ENCODE results near the gene TOGARAM2.

DNA sequence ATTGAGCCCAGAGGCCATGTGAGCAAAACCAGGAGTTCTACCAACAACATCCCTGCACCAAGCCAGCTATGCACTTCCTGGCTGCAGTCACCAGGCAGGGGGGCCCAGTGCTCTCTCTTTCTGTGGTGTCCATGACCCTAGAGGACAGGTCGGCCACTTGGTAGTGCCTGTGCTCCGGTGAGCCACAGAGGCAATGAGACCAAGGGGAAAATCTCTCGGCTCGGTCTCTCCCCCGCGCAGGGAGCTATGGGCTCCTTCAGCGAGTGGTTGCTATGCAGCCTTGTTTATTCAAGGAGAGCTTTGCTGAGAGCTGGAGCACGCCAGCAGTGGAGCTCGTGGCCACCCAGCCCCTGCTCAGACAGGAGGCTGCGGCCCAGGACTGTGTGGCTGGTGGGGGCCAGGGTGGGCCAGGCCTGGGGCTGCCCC lies at the start of gene TOGARAM2:
- TF ChIP-seq, protein P1, sequence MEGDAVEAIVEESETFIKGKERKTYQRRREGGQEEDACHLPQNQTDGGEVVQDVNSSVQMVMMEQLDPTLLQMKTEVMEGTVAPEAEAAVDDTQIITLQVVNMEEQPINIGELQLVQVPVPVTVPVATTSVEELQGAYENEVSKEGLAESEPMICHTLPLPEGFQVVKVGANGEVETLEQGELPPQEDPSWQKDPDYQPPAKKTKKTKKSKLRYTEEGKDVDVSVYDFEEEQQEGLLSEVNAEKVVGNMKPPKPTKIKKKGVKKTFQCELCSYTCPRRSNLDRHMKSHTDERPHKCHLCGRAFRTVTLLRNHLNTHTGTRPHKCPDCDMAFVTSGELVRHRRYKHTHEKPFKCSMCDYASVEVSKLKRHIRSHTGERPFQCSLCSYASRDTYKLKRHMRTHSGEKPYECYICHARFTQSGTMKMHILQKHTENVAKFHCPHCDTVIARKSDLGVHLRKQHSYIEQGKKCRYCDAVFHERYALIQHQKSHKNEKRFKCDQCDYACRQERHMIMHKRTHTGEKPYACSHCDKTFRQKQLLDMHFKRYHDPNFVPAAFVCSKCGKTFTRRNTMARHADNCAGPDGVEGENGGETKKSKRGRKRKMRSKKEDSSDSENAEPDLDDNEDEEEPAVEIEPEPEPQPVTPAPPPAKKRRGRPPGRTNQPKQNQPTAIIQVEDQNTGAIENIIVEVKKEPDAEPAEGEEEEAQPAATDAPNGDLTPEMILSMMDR (conservative IDR thresholded peaks at IDR 0.05; ENCODE audit: low read depth in 2 of 2), result no peak
- TF ChIP-seq POLR2AphosphoS5 (IDR thresholded peaks at IDR 0.05; ENCODE audit: low read depth), result no peak
- TF ChIP-seq JUNB (IDR thresholded peaks at IDR 0.05; ENCODE audit: unreplicated experiment), result no peak
- TF ChIP-seq EZH2 (IDR thresholded peaks at IDR 0.05; ENCODE audit: low read depth, unreplicated experiment), result no peak
- TF ChIP-seq, protein P2, sequence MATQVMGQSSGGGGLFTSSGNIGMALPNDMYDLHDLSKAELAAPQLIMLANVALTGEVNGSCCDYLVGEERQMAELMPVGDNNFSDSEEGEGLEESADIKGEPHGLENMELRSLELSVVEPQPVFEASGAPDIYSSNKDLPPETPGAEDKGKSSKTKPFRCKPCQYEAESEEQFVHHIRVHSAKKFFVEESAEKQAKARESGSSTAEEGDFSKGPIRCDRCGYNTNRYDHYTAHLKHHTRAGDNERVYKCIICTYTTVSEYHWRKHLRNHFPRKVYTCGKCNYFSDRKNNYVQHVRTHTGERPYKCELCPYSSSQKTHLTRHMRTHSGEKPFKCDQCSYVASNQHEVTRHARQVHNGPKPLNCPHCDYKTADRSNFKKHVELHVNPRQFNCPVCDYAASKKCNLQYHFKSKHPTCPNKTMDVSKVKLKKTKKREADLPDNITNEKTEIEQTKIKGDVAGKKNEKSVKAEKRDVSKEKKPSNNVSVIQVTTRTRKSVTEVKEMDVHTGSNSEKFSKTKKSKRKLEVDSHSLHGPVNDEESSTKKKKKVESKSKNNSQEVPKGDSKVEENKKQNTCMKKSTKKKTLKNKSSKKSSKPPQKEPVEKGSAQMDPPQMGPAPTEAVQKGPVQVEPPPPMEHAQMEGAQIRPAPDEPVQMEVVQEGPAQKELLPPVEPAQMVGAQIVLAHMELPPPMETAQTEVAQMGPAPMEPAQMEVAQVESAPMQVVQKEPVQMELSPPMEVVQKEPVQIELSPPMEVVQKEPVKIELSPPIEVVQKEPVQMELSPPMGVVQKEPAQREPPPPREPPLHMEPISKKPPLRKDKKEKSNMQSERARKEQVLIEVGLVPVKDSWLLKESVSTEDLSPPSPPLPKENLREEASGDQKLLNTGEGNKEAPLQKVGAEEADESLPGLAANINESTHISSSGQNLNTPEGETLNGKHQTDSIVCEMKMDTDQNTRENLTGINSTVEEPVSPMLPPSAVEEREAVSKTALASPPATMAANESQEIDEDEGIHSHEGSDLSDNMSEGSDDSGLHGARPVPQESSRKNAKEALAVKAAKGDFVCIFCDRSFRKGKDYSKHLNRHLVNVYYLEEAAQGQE (IDR thresholded peaks at IDR 0.05; ENCODE audit: unreplicated experiment), result no peak
- TF ChIP-seq EZH2phosphoT487 (IDR thresholded peaks at IDR 0.05; ENCODE audit: unreplicated experiment), result no peak
- no peak for TF ChIP-seq CREB1 (CRISPR knock-in tag; IDR thresholded peaks at IDR 0.05; ENCODE audit: low read depth)
- TF ChIP-seq, protein P3, sequence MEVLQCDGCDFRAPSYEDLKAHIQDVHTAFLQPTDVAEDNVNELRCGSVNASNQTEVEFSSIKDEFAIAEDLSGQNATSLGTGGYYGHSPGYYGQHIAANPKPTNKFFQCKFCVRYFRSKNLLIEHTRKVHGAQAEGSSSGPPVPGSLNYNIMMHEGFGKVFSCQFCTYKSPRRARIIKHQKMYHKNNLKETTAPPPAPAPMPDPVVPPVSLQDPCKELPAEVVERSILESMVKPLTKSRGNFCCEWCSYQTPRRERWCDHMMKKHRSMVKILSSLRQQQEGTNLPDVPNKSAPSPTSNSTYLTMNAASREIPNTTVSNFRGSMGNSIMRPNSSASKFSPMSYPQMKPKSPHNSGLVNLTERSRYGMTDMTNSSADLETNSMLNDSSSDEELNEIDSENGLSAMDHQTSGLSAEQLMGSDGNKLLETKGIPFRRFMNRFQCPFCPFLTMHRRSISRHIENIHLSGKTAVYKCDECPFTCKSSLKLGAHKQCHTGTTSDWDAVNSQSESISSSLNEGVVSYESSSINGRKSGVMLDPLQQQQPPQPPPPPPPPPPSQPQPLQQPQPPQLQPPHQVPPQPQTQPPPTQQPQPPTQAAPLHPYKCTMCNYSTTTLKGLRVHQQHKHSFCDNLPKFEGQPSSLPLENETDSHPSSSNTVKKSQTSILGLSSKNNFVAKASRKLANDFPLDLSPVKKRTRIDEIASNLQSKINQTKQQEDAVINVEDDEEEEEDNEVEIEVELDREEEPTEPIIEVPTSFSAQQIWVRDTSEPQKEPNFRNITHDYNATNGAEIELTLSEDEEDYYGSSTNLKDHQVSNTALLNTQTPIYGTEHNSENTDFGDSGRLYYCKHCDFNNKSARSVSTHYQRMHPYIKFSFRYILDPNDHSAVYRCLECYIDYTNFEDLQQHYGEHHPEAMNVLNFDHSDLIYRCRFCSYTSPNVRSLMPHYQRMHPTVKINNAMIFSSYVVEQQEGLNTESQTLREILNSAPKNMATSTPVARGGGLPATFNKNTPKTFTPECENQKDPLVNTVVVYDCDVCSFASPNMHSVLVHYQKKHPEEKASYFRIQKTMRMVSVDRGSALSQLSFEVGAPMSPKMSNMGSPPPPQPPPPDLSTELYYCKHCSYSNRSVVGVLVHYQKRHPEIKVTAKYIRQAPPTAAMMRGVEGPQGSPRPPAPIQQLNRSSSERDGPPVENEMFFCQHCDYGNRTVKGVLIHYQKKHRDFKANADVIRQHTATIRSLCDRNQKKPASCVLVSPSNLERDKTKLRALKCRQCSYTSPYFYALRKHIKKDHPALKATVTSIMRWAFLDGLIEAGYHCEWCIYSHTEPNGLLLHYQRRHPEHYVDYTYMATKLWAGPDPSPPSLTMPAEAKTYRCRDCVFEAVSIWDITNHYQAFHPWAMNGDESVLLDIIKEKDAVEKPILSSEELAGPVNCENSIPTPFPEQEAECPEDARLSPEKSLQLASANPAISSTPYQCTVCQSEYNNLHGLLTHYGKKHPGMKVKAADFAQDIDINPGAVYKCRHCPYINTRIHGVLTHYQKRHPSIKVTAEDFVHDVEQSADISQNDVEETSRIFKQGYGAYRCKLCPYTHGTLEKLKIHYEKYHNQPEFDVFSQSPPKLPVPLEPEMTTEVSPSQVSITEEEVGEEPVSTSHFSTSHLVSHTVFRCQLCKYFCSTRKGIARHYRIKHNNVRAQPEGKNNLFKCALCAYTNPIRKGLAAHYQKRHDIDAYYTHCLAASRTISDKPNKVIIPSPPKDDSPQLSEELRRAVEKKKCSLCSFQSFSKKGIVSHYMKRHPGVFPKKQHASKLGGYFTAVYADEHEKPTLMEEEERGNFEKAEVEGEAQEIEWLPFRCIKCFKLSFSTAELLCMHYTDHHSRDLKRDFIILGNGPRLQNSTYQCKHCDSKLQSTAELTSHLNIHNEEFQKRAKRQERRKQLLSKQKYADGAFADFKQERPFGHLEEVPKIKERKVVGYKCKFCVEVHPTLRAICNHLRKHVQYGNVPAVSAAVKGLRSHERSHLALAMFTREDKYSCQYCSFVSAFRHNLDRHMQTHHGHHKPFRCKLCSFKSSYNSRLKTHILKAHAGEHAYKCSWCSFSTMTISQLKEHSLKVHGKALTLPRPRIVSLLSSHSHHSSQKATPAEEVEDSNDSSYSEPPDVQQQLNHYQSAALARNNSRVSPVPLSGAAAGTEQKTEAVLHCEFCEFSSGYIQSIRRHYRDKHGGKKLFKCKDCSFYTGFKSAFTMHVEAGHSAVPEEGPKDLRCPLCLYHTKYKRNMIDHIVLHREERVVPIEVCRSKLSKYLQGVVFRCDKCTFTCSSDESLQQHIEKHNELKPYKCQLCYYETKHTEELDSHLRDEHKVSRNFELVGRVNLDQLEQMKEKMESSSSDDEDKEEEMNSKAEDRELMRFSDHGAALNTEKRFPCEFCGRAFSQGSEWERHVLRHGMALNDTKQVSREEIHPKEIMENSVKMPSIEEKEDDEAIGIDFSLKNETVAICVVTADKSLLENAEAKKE (CRISPR knock-in tag; IDR thresholded peaks at IDR 0.05), result no peak
- TF ChIP-seq, protein P4, sequence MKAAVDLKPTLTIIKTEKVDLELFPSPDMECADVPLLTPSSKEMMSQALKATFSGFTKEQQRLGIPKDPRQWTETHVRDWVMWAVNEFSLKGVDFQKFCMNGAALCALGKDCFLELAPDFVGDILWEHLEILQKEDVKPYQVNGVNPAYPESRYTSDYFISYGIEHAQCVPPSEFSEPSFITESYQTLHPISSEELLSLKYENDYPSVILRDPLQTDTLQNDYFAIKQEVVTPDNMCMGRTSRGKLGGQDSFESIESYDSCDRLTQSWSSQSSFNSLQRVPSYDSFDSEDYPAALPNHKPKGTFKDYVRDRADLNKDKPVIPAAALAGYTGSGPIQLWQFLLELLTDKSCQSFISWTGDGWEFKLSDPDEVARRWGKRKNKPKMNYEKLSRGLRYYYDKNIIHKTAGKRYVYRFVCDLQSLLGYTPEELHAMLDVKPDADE (IDR thresholded peaks at IDR 0.05), result no peak
- TF ChIP-seq STAT1 (IDR thresholded peaks at IDR 0.05; ENCODE audit: unreplicated experiment), result no peak
- no peak for TF ChIP-seq ZNF114 (CRISPR knock-in tag; IDR thresholded peaks at IDR 0.05)
- TF ChIP-seq ZNF331 (CRISPR knock-in tag; IDR thresholded peaks at IDR 0.05; ENCODE audit: low read depth), result no peak
- TF ChIP-seq NANOG (IDR thresholded peaks at IDR 0.05; ENCODE audit: borderline replicate concordance), result no peak

Data from GM23338 (cell line).